GM18861 (cell line): Measurements from ENCODE around the gene PHF21A.
A peak's percentile ranks its signal among the peaks of the same experiment; 100 is the strongest.
"Not testable (repeated sequence)": the region's sequence is repeated elsewhere in the genome, so short reads cannot be mapped to it uniquely, and the experiment has no call there.

ENCODE experiments used
- ATAC-seq: cut with Tn5 transposase; IDR thresholded peaks from one replicate; pipeline ENCODE4 v1.9.1; 2021; ENCODE audit not compliant: unreplicated experiment

The PHF21A gene

GRCh38 chr11:46038529-46038928 is 82.7 kb downstream of the PHF21A start:
- no peak for ATAC-seq

- ATAC-seq: no peak
These were observed 84.3 kb downstream of the PHF21A start for GRCh38 chr11:46036969-46037368.

GRCh38 chr11:46036009-46036408 is 85.2 kb downstream of the PHF21A start:
- ATAC-seq: no peak

- ATAC-seq: no peak
These were observed 87.2 kb downstream of the PHF21A start for GRCh38 chr11:46034041-46034440.

GRCh38 chr11:46026606-46027293 is 94.5 kb downstream of the PHF21A start:
- no peak for ATAC-seq

GRCh38 chr11:46020084-46020599 is 101.1 kb downstream of the PHF21A start:
- ATAC-seq: no peak

- no peak for ATAC-seq
These were observed 102.6 kb downstream of the PHF21A start for GRCh38 chr11:46018651-46019050.

GRCh38 chr11:46017341-46017740 is 103.9 kb downstream of the PHF21A start:
- no peak for ATAC-seq

- no peak for ATAC-seq
These were observed 105.3 kb downstream of the PHF21A start for GRCh38 chr11:46015941-46016340.

- not testable (repeated sequence) for ATAC-seq
These were observed 107.1 kb downstream of the PHF21A start for GRCh38 chr11:46014168-46014567.

GRCh38 chr11:46012185-46012584 is 109.1 kb downstream of the PHF21A start:
- no peak for ATAC-seq

- ATAC-seq: no peak
These were observed 111.2 kb downstream of the PHF21A start for GRCh38 chr11:46010100-46010499.

GRCh38 chr11:46009647-46010046 is 111.6 kb downstream of the PHF21A start:
- no peak for ATAC-seq

GRCh38 chr11:46006418-46007070 is 114.7 kb downstream of the PHF21A start:
- ATAC-seq: peak; percentile 67

- ATAC-seq: no peak
These were observed 117.7 kb downstream of the PHF21A start for GRCh38 chr11:46003572-46003971.

GRCh38 chr11:46002189-46002588 is 119.1 kb downstream of the PHF21A start:
- no peak for ATAC-seq

GRCh38 chr11:46001448-46001914 is 119.8 kb downstream of the PHF21A start:
- no peak for ATAC-seq

GRCh38 chr11:45997599-45997998 is 123.7 kb downstream of the PHF21A start:
- no peak for ATAC-seq

GRCh38 chr11:45995342-45995734 is 125.9 kb downstream of the PHF21A start:
- ATAC-seq: no peak

GRCh38 chr11:45994371-45995341 is 126.6 kb downstream of the PHF21A start:
- ATAC-seq: no peak

GRCh38 chr11:45993531-45994001 is 127.7 kb downstream of the PHF21A start:
- no peak for ATAC-seq
